H9 (cell line): ENCODE data around the gene SLC16A13. TPM values are rescaled to one million over a fixed set of nuclear protein-coding genes. Genes with fewer than 3 reads are reported as not detected.

Experiments
- DNase-seq: peaks from one replicate; pipeline ENCODE4 v3.0.0-alpha.2; 2017
- H2AFZ ChIP-seq: one replicate; pipeline ENCODE4 v1.6.1; 2013; ENCODE audit warnings: mild to moderate bottlenecking, low read length, control low read depth, moderate library complexity
- H2AK5ac ChIP-seq: 2 replicates; pipeline ENCODE4 v1.6.1; 2013; ENCODE audit warnings: low read length, control low read depth, mixed read lengths; ENCODE audit not compliant: insufficient read length
- H2BK120ac ChIP-seq: one replicate; pipeline ENCODE4 v1.6.1; 2013; ENCODE audit warnings: low read depth, mild to moderate bottlenecking, low read length, control low read depth, inconsistent platforms; ENCODE audit not compliant: poor library complexity, severe bottlenecking
- H2BK12ac ChIP-seq: 2 replicates; pipeline ENCODE4 v1.6.1; 2013; ENCODE audit warnings: low read length, control low read depth, mixed read lengths, low read depth; ENCODE audit not compliant: insufficient read length
- H2BK15ac ChIP-seq: 2 replicates; pipeline ENCODE4 v1.6.1; 2013; ENCODE audit warnings: low read depth, low read length, control low read depth
- H2BK20ac ChIP-seq: one replicate; pipeline ENCODE4 v1.6.1; 2013; ENCODE audit warnings: low read depth, mild to moderate bottlenecking, low read length, control low read depth, inconsistent platforms; ENCODE audit not compliant: poor library complexity, severe bottlenecking
- H2BK5ac ChIP-seq: 2 replicates; pipeline ENCODE4 v1.6.1; 2013; ENCODE audit warnings: low read length, control low read depth, mixed read lengths; ENCODE audit not compliant: insufficient read length
- H3K14ac ChIP-seq: 2 replicates; pipeline ENCODE4 v1.6.1; 2013; ENCODE audit warnings: low read length, control low read depth; ENCODE audit not compliant: insufficient read depth
- H3K18ac ChIP-seq: 2 replicates; pipeline ENCODE4 v1.6.1; 2013; ENCODE audit warnings: low read depth, mild to moderate bottlenecking, mixed read lengths, low read length, control low read depth; ENCODE audit not compliant: insufficient read length
- H3K23ac ChIP-seq: 2 replicates; pipeline ENCODE4 v1.6.1; 2013; ENCODE audit warnings: low read length, control low read depth, mixed read lengths, low read depth; ENCODE audit not compliant: insufficient read length
- H3K23me2 ChIP-seq: 2 replicates; pipeline ENCODE4 v1.6.1; 2013; ENCODE audit warnings: low read depth, mild to moderate bottlenecking, mixed read lengths, low read length, control low read depth; ENCODE audit not compliant: insufficient read length, poor library complexity, severe bottlenecking
- H3K27ac ChIP-seq: 2 replicates; pipeline ENCODE4 v1.5.1; 2013; ENCODE audit warnings: low read length, control low read depth, mixed read lengths, low read depth; ENCODE audit not compliant: insufficient read length
- H3K27me3 ChIP-seq: 2 replicates; pipeline ENCODE4 v1.6.1; 2013; ENCODE audit warnings: low read length, control low read depth, inconsistent platforms; ENCODE audit not compliant: insufficient read depth
- H3K4ac ChIP-seq: 2 replicates; pipeline ENCODE4 v1.6.1; 2013; ENCODE audit warnings: low read depth, mild to moderate bottlenecking, control low read depth, inconsistent platforms, low read length, moderate library complexity
- H3K4me1 ChIP-seq: 2 replicates; pipeline ENCODE4 v1.6.1; 2013; ENCODE audit warnings: low read length, control low read depth, inconsistent platforms; ENCODE audit not compliant: insufficient read depth
- H3K4me2 ChIP-seq: 2 replicates; pipeline ENCODE4 v1.6.1; 2013; ENCODE audit warnings: low read length, control low read depth, mixed read lengths; ENCODE audit not compliant: insufficient read length, insufficient read depth
- H3K56ac ChIP-seq: 2 replicates; pipeline ENCODE4 v1.6.1; 2013; ENCODE audit warnings: low read depth, mild to moderate bottlenecking, mixed read lengths, low read length, control low read depth; ENCODE audit not compliant: insufficient read length
- H3K79me1 ChIP-seq: 2 replicates; pipeline ENCODE4 v1.6.1; 2013; ENCODE audit warnings: low read depth, mild to moderate bottlenecking, moderate library complexity, low read length, control low read depth, inconsistent platforms; ENCODE audit not compliant: insufficient read depth, poor library complexity, severe bottlenecking
- H3K79me2 ChIP-seq: 2 replicates; pipeline ENCODE4 v1.6.1; 2013; ENCODE audit warnings: low read length, control low read depth, inconsistent platforms; ENCODE audit not compliant: insufficient read depth
- H3K9ac ChIP-seq: 2 replicates; pipeline ENCODE4 v1.6.1; 2013; ENCODE audit warnings: low read length, control low read depth, mixed read lengths; ENCODE audit not compliant: insufficient read length; ENCODE audit errors: extremely low read depth
- H3K9me3 ChIP-seq: one replicate; pipeline ENCODE4 v1.6.1; 2013; ENCODE audit warnings: low read depth, low read length, inconsistent platforms; ENCODE audit not compliant: control insufficient read depth
- H3T11ph ChIP-seq: one replicate; pipeline ENCODE4 v1.6.1; 2013; ENCODE audit warnings: mild to moderate bottlenecking, low read length, control low read depth, inconsistent platforms
- H4K20me1 ChIP-seq: one replicate; pipeline ENCODE4 v1.6.1; 2013; ENCODE audit not compliant: control insufficient read depth, insufficient read length, insufficient read depth
- H4K5ac ChIP-seq: 2 replicates; pipeline ENCODE4 v1.6.1; 2013; ENCODE audit warnings: low read depth, mild to moderate bottlenecking, mixed read lengths, low read length, control low read depth; ENCODE audit not compliant: insufficient read length
- H4K8ac ChIP-seq: replicated peaks from 2 replicates; pipeline ENCODE4 v1.6.1; 2013; ENCODE audit warnings: low read length, control low read depth, mixed read lengths, low read depth; ENCODE audit not compliant: insufficient read length
- H4K91ac ChIP-seq: 2 replicates; pipeline ENCODE4 v1.6.1; 2013; ENCODE audit warnings: low read depth, mild to moderate bottlenecking, moderate library complexity, mixed read lengths, low read length, control low read depth; ENCODE audit not compliant: insufficient read length
- H3K27ac Mint-ChIP-seq, 3 experiments: 2 replicates in 2 of 3; 3 replicates in 1 of 3; pipeline ENCODE4 v1.8.0; 2020 to 2021; ENCODE audit warnings: mixed read lengths in 3 of 3, mild to moderate bottlenecking in 1 of 3, moderate library complexity in 1 of 3
- H3K27me3 Mint-ChIP-seq: 2 replicates; pipeline ENCODE4 v1.8.0; 2021; ENCODE audit warnings: low read depth, mild to moderate bottlenecking, moderate library complexity, mixed read lengths
- H3K36me3 Mint-ChIP-seq, 3 experiments: 2 replicates in 2 of 3; 3 replicates in 1 of 3; pipeline ENCODE4 v1.8.0; 2020 to 2021; ENCODE audit warnings: low read depth in 3 of 3, mixed read lengths in 3 of 3; ENCODE audit not compliant: insufficient read depth in 1 of 3
- H3K4me1 Mint-ChIP-seq, 2 experiments: 2 replicates each; pipeline ENCODE4 v1.8.0; 2020; ENCODE audit warnings: mixed read lengths in 2 of 2
- H3K4me3 Mint-ChIP-seq, 2 experiments: 2 replicates in 1 of 2; 3 replicates in 1 of 2; pipeline ENCODE4 v1.8.0; 2020 to 2021; ENCODE audit warnings: mild to moderate bottlenecking in 2 of 2, mixed read lengths in 2 of 2, moderate library complexity in 1 of 2
- H3K9me3 Mint-ChIP-seq, 2 experiments: 2 replicates in 1 of 2; 3 replicates in 1 of 2; pipeline ENCODE4 v1.8.0; 2020; ENCODE audit warnings: mild to moderate bottlenecking in 2 of 2, mixed read lengths in 2 of 2, moderate library complexity in 1 of 2
- CTCF ChIP-seq: fragments of 200-600 bp; sonication (generic); conservative IDR thresholded peaks from 3 replicates; pipeline ENCODE4 v1.8.0; 2021; ENCODE audit warnings: antibody characterized with exemption, mild to moderate bottlenecking
- WGBS: extraction: QIAGEN DNeasy Blood & Tissue Kit; methylation state at CpG from one replicate; pipeline ENCODE4 v1.1.7; 2013; ENCODE audit warnings: missing lambda C conversion rate, low lambda C conversion rate, mixed read lengths; ENCODE audit not compliant: insufficient read length; ENCODE audit errors: extremely low coverage; 5-methylcytosine and 5-hydroxymethylcytosine counted together
- total RNA-seq: library from RNA; stranded (reverse); gene quantifications from 2 replicates; pipeline ENCODE4 v1.2.1, GENCODE V29; 2021

The SLC16A13 gene
- total RNA-seq, 1 experiment from 2014 or later = 6.1 TPM

- Histone ChIP-seq H4K5ac (no peak overlapping the region), H3K4me1 (no peaks in the 10 kb centered on the region), H4K8ac (no peak overlapping the region), H3K56ac (no peak overlapping the region), H3K18ac (no peak overlapping the region), H2BK20ac (no peak overlapping the region), H3K27me3 (no peaks in the 10 kb centered on the region), H3K79me1 (no peaks in the 10 kb centered on the region), H3K23me2 (no peaks in the 10 kb centered on the region), H3K14ac (no peak overlapping the region), H4K91ac (no peak overlapping the region), H3K9me3 (no peaks in the 10 kb centered on the region), H3K9ac (no peak overlapping the region), H3K4me2 (no peak overlapping the region), H2BK5ac (no peak overlapping the region), H3T11ph (no peak overlapping the region), H3K27ac (no peak overlapping the region), H2AK5ac (no peak overlapping the region), H3K23ac (no peak overlapping the region), H3K79me2 (no peaks in the 10 kb centered on the region), H3K4ac (no peak overlapping the region), H2BK120ac (no peak overlapping the region), H2AFZ (no peak overlapping the region), H2BK15ac (no peak overlapping the region), H4K20me1 (no peaks in the 10 kb centered on the region), H2BK12ac (no peak overlapping the region)
- no CpG with 5 or more reads among the region's 8 CpGs for WGBS
- no peak for DNase-seq
- H3K9me3 Mint-ChIP-seq = no peaks in the 10 kb centered on the region
- peaks cover 10 to 42% (median 21%) of the 10 kb centered on the region in 3 experiments; a peak in 6 of 7 replicates for H3K36me3 Mint-ChIP-seq
- H3K27ac Mint-ChIP-seq = no peak overlapping the region
- H3K27me3 Mint-ChIP-seq = peaks cover 12% of the 10 kb centered on the region
- H3K4me1 Mint-ChIP-seq = peaks cover 0 to 3% of the 10 kb centered on the region in 2 experiments; a peak in 2 of 4 replicates
- no peak for TF ChIP-seq CTCF
- no peak overlapping the region for H3K4me3 Mint-ChIP-seq
Observed at GRCh38 chr17:7029659-7030058, 6.2 kb upstream of the SLC16A13 start.
